22Rv1 (cell line): Measurements from ENCODE around the gene RMND5B.

ENCODE experiments used
- CTCF ChIP-seq: fragments of 450-650 bp; IDR thresholded peaks from 2 replicates; pipeline ENCODE4 v1.5.1; 2017; ENCODE audit warnings: mild to moderate bottlenecking
- ZFX ChIP-seq: fragments of 450-650 bp; IDR thresholded peaks from 2 replicates; pipeline ENCODE4 v1.6.1; 2017; ENCODE audit warnings: antibody characterized with exemption, borderline replicate concordance

DNA sequence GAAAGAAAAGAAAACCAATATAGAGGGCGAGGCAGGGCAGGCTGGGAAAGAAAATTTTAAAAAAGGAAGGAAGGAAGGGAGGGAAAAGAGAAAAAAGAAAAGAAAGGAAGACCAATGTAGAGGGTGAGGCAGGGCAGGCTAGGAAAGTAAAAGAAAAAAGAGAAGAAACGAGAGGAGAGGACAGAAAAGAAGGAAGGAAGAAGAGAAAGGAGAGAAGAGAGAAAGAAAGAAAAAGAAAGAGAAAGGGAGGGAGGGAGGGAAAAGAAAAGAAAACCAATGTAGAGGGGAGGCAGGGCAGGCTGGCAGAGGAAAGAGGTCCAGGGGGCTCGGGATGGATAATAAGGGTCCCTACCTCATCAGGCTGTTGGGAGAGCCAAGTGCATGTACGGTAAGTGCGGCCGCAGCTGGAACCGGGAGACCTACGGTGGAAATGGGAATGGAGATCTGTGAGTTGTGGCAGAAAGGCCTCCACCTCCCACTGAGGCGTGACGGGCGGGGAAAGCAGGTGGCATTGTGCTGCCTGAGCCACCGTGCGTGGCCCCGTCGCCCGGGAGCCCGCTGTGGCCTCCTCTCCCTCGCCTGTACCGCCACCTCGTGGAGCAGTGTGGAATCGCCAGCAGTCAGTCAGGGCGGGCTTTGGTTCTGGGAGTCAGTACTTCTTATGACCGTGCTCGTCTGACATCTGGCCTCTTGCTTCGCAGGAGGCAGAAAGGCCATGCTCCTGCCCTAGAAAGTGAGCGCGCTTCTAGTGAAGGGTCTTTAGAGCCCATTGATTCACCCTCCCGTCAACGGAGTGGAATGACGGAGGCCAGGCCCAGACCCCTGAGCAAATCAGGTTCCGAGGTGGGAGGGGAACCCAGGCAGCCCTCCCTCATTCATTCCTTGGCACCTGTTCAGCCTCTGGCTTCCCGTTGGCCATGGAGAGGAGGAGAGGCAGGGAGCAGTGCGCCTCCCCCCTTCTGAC, 33.2 kb downstream of the RMND5B start:
- peak; percentile 95 for TF ChIP-seq CTCF
- no peak for TF ChIP-seq ZFX
